ENCODE data around the gene ELMOD3.

DNA sequence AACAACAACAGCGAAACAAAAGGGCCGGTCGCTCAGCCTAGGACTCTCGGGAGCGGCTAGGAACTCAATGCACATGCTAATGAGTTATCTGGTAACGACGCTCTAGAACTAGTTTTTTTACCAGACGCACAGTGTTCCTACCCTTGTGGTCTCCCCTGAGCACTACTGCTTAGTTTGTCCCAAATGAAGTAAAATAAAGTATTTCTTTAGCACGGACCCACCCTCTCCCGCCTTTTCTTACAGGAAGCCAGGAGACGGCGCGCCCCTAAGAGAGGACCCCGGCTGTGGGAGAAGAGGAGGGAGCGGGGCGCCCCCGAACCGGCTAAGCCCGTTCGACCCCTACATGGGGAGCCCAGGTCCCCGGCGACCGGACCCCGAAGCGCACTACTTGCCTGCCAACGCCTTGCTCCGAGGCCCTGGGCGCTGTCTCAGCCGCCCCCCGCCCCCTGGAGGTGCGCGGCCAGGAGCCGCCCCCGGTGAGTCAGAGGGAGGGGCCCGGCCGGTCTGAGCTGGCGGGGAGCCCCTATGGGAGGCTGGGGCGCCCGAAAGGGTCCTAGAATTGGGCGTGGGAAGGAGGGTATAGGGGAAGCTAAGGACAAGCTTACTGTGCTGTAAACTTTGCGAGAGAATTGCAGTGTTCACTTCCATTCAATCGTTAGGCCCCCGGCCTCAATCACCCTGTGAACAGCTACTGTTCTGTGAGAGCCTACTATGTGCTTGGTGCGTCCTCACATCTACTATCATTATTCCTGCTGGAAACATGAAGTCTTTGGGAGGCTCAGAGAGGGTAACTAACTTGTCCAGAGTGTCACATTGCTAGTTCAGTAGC, 59.2 kb downstream of the ELMOD3 start:
- TF ChIP-seq, protein P1, sequence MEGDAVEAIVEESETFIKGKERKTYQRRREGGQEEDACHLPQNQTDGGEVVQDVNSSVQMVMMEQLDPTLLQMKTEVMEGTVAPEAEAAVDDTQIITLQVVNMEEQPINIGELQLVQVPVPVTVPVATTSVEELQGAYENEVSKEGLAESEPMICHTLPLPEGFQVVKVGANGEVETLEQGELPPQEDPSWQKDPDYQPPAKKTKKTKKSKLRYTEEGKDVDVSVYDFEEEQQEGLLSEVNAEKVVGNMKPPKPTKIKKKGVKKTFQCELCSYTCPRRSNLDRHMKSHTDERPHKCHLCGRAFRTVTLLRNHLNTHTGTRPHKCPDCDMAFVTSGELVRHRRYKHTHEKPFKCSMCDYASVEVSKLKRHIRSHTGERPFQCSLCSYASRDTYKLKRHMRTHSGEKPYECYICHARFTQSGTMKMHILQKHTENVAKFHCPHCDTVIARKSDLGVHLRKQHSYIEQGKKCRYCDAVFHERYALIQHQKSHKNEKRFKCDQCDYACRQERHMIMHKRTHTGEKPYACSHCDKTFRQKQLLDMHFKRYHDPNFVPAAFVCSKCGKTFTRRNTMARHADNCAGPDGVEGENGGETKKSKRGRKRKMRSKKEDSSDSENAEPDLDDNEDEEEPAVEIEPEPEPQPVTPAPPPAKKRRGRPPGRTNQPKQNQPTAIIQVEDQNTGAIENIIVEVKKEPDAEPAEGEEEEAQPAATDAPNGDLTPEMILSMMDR (IDR thresholded peaks at IDR 0.05; ENCODE audit: low read depth, low read length), result no peak
- no peak for TF ChIP-seq EZH2phosphoT487 (IDR thresholded peaks at IDR 0.05; ENCODE audit: low read depth)

All from OCI-LY3 (cell line).